AG04449 (cell line): Measurements from ENCODE around the gene SUGCT.
A peak's percentile ranks its signal among the peaks of the same experiment; 100 is the strongest.

Experiments
- CTCF ChIA-PET: fragments of 350-600 bp; formaldehyde crosslinking; extraction: SDS; loops from one replicate; lab custom pipeline; 2021; ENCODE audit warnings: antibody characterized with exemption; lab: Yijun Ruan, JAX
- POLR2A ChIA-PET: fragments of 400-600, 350-600 bp; formaldehyde crosslinking; extraction: SDS; loops from one replicate; lab custom pipeline; 2020; ENCODE audit warnings: antibody characterized with exemption, inconsistent platforms; lab: Yijun Ruan, JAX
- DNase-seq: peaks from one replicate; pipeline ENCODE4 v3.0.0-alpha.2; 2010; ENCODE audit warnings: low read depth, low spot score
- H3K4me3 ChIP-seq: 2 replicates; pipeline ENCODE4 v1.5.1; 2011; ENCODE audit warnings: low read depth, mild to moderate bottlenecking, control low read depth, low read length
- CTCF ChIP-seq: IDR thresholded peaks from one replicate; pipeline ENCODE4 v1.5.1; 2011; ENCODE audit warnings: mild to moderate bottlenecking, moderate library complexity, low read length, control low read depth, inconsistent platforms; ENCODE audit not compliant: insufficient read depth; ENCODE audit errors: missing control alignments

Gene SUGCT

GRCh38 chr7:40654171-40654570 lies 519.4 kb downstream of the SUGCT start:
- CTCF ChIA-PET: interaction anchor here (2.3 kb wide), 1 partner anchor 8 kb away, joined by 11 read pairs; no protein-coding TSS in a partner anchor
- POLR2A ChIA-PET: no interaction called here

GRCh38 chr7:40655426-40655825 lies 520.6 kb downstream of the SUGCT start:
- TF ChIP-seq CTCF: no peak
- no peak overlapping the region for H3K4me3 ChIP-seq
- POLR2A ChIA-PET: no interaction called here
- no peak for DNase-seq
- CTCF ChIA-PET: interaction anchor here (1.0 kb wide), 1 partner anchor 8 kb away, joined by 3 read pairs; no protein-coding TSS in a partner anchor

More at GRCh38 chr7:40654171-40654570, 519.4 kb downstream of the SUGCT start:
- no peak for TF ChIP-seq CTCF
- no peak for DNase-seq
- H3K4me3 ChIP-seq: no peak overlapping the region

- H3K4me3 ChIP-seq: no peak overlapping the region
- no peak for TF ChIP-seq CTCF
- POLR2A ChIA-PET: no interaction called here
- DNase-seq: no peak
- CTCF ChIA-PET: interaction anchor here (1.0 kb wide), 1 partner anchor 9 kb away, joined by 3 read pairs; no protein-coding TSS in a partner anchor
These were observed 521.5 kb downstream of the SUGCT start for GRCh38 chr7:40656349-40656748.

- H3K4me3 ChIP-seq: no peak overlapping the region
- ChIA-PET POLR2A (no interaction called here), CTCF (no interaction called here)
- no peak for TF ChIP-seq CTCF
- peak; percentile 26 for DNase-seq
These were observed 523.9 kb downstream of the SUGCT start for GRCh38 chr7:40658729-40659128.

GRCh38 chr7:40659231-40659630 lies 524.4 kb downstream of the SUGCT start:
- no peak overlapping the region for H3K4me3 ChIP-seq
- no peak for TF ChIP-seq CTCF
- no peak for DNase-seq
- ChIA-PET POLR2A (no interaction called here), CTCF (no interaction called here)

GRCh38 chr7:40673285-40673684 lies 538.5 kb downstream of the SUGCT start:
- no peak for TF ChIP-seq CTCF
- ChIA-PET POLR2A (no interaction called here), CTCF (interaction anchor here (1.6 kb wide), 1 partner anchor 9 kb away, joined by 3 read pairs; no protein-coding TSS in a partner anchor)
- H3K4me3 ChIP-seq: no peak overlapping the region
- DNase-seq: peak; percentile 28
